DMS 273 (cell line): ENCODE measurements around the gene SLC35F6.
A peak's percentile ranks its signal among the peaks of the same experiment; 100 is the strongest.
"Not testable (repeated sequence)": the region's sequence is repeated elsewhere in the genome, so short reads cannot be mapped to it uniquely, and the experiment has no call there.

ENCODE experiments used
- DNase-seq: peaks from one replicate; lab custom pipeline; 2025; ENCODE audit not compliant: unreplicated experiment; lab: John Stamatoyannopoulos, UW

SLC35F6 gene

DNA sequence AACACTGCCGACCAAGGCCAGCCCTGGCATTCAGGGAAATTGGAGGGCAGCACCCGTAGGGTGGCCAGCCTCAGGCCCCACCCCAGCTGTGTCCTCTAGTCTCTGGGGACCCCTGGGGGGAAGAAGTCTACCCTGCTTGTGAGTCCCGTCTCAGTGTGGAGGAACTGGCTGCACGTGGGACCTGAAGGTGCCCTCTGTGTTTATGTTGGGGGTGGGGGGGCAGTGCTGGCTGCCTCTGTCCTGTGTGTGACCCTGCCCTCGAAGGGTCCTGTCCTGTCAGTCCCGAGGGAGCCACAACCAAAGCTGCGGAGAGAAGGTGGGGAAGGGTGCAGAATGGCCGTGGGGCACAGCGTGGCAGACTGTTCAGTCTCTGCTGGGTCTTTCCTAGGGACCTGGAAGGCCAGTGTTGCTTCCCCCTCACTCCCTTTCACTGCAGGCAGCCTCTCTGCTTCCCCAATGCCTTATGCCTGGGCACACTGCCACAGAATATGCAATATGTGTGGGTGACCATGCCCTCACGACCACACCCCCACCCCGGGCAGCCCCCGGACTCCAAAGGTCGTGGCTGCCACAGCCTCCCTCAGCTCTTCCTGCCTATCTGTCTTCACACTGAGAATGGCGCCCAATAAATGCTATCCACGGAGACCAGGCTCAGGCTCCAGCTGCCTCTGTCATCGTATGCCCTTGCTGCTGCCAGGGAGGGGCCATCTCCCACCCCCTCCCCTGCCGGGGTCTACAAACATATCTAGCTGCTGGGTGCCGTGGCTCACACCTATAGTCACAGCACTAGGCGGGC, 33.3 kb upstream of the SLC35F6 start:
- no peak for DNase-seq

DNA sequence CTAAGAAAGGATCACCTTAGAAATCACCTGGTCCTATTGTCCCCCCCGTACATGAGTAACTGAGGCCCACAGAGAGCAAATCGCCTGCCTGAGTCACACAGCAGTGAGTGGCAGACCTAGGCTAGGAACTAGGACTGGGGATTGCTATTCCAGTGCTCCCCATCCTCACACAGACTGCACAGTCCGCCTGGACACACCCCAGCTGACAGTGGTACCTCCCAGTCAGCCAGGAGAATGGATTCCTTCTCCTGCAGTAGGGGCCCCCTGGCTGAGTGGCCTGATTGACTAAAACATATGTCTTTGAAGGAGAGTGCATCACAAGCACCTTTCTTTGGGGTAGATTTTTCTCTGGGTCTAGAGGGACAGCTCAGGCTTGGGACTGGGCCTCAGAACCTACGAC, 32.4 kb upstream of the SLC35F6 start:
- DNase-seq: no peak

- DNase-seq: no peak
Measured at GRCh38 chr2:26732446-26732845, 31.6 kb upstream of the SLC35F6 start.

DNA sequence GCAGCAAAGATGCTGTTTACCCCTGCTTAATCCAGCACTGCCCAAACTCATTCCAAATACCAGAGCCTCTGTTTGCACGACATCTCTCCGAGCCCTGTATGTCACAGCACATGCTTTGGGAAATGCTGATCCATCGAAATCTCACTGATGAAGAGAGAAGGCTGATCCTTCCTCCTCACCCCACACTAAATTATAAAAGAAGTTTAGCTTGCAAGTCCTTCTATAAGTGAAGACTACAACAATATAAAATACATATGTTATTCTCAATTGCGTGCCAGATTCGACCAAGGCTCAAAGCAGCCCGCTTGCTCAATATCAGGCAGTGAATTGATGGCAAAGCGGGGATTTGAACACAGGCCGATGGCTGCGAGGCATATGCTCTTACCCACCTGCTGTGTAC, 30.7 kb upstream of the SLC35F6 start:
- no peak for DNase-seq

DNA sequence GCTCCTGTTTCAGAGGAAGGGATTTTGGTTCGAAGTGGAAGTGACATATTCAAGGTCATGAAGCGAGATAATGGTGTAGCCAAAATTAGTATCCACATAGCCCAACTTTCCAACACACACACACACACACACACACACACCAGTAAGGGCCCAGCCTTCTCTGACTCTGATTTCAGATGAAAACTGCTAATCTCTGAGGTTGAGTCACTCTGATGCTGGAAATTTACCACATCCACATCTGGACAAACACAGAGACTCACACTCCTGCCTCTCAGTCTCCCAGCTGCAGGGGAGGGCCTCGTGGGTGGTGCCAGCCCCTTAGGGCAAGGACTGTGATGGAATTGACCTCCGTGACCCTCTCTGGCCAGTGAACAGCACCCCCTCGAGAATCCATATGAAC, 29.0 kb upstream of the SLC35F6 start:
- no peak for DNase-seq

- DNase-seq: no peak
Measured at GRCh38 chr2:26735883-26736588, 28.0 kb upstream of the SLC35F6 start.

GRCh38 chr2:26737221-26737620, 26.9 kb upstream of the SLC35F6 start:
- no peak for DNase-seq

DNA sequence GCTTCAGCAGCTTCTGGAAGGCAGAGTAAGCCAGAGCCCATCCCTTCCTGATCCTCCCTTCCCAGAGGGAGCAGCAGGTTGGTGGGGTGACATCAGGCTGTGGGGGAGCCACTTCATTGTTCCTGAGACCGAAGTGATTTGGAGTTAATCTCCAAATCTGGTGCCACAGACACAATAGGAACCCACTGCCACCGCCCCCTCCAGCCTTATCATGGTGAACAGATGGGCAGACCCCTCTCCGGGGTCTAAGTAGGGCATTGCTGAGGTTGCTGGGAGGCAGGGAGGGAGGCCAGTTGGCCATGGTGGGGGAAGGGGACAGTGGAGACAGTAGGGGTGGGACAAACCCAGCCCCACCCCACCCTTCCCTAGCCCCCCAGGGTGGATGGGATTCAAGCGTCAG, 25.6 kb upstream of the SLC35F6 start:
- no peak for DNase-seq

DNA sequence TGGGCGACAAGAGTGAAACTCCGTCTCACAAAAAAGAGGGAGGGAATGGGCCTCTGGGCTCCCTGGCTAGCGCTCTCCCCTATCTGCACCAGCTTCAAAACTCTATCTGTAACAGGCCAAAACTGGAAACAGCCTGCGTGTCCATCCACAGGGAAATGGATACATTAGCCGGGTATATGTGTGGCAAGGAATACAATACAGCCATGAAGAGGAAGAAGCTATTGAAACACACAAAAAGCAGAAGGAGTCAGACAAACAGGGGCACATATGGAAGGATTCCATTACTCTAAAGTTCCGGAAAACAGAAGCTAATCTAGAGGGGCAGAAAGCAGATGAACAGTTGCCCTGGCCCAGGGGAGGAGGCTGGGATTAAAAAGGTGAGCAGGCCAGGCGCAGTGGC, 24.6 kb upstream of the SLC35F6 start:
- no peak for DNase-seq

- peak; percentile 47 for DNase-seq
Measured at GRCh38 chr2:26740346-26740745, 23.7 kb upstream of the SLC35F6 start.

GRCh38 chr2:26740890-26741302, 23.2 kb upstream of the SLC35F6 start:
- peak; percentile 97 for DNase-seq

DNA sequence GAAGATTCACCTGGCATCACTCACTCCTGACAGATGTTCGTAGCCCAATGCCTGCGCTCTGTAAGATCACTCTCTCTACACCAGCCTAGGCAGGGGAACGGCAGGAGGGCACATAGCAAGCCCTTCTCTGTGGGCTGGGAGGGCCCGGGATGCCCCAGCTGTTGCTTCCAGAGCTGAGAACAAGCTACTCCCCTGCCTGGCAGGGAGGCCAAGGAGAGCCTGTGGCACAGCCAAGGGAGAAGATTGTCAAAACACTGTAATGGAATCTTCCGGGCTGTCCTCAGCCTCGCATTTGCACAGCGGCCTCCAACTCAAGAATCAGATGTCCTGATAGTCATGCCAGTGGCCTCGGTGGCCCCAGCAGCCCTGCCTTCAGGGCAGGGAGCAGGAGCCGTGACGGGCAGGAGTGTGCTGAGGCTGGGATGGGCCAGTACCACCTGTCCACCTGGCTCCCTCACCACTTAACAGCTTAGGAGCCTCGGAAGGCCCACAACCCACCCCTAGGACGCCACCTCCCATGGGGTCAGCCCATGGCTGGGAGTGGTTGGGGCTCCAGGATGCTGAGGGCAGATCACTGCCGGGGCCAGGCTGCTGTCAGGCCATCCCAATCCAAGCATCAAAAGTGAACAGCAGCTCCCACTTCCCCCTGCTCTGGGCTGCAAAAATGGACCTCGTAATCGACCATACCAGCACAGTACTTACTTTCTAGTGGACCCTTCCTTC, 21.9 kb upstream of the SLC35F6 start:
- DNase-seq: peak; percentile 69

GRCh38 chr2:26743852-26744251, 20.2 kb upstream of the SLC35F6 start:
- no peak for DNase-seq

DNA sequence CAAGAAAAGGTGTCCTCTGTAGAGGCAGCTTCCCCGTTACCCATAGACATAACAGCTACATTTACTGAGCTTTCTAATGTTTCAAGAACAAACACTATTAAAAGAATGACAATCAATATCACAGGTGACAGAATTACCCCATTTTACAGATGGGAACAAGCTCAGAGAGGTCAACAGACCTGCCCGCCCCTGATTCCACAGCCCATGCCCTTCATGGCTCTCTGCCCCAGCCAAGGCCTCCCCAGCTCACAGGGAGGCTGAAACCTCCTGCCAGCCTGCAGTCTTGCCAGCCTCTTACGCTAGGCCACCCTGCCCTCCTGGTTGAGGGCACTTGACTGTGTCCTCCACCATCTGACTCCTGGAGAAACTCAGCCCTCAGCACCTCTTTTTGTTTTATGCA, 19.1 kb upstream of the SLC35F6 start:
- no peak for DNase-seq

GRCh38 chr2:26745609-26746327, 18.3 kb upstream of the SLC35F6 start:
- peak; percentile 91 for DNase-seq

DNA sequence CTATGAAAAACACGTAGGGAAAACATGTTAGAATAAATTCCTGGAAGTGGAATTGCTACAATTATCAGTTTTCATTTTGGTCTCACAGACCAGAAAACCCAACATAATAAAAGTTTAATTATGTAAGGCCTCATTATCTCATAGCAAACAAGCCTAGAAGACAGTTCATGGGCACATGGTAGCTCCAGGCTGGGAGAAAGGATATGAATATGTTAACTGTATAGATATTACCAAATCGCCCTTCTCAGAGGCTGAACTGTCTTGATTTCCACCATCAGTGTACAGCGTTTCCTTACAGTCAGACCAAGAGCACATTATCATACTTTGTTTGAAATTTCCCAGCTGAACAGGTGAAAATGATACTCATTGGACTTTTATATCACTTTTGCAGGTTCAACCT, 17.1 kb upstream of the SLC35F6 start:
- DNase-seq: no peak

DNA sequence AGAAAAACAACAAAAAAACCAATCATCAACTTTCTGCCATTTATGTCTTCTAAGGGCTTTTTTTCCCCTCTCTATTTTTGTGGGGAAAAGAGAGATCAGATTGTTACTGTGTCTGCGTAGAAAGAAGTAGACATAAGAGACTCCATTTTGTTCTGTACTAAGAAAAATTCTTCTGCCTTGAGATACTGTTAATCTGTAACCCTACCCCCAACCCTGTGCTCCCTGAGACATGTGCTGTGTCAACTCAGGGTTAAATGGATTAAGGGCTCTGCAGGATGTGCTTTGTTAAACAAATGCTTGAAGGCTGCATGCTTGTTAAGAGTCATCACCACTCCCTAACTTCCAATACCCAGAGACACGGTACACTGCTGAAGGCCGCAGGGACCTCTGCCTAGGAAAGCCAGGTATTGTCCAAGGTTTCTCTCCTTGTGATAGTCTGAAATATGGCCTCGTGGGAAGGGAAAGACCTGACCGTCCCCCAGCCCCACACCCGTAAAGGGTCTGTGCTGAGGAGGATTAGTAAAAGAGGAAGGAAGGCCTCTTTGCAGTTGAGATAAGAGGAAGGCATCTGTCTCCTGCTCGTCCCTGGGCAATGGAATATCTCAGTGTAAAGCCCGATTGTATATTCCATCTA, 14.2 kb upstream of the SLC35F6 start:
- not testable (repeated sequence) for DNase-seq

- not testable (repeated sequence) for DNase-seq
Measured at GRCh38 chr2:26750467-26750866, 13.6 kb upstream of the SLC35F6 start.

- DNase-seq: no peak
Measured at GRCh38 chr2:26752656-26753055, 11.4 kb upstream of the SLC35F6 start.

GRCh38 chr2:26754539-26754938, 9.5 kb upstream of the SLC35F6 start:
- DNase-seq: no peak
